Measurements from ENCODE around the gene PCBP3. TPM values are rescaled to one million over a fixed set of nuclear protein-coding genes. Genes with fewer than 3 reads are reported as not detected.
A peak's percentile ranks its signal among the peaks of the same experiment; 100 is the strongest.

Gene PCBP3
- total and polyA plus RNA-seq, 2 of the 13 experiments (the other 11 are each of a cell fraction or from before 2014, with no cell fraction given): not detected

DNA sequence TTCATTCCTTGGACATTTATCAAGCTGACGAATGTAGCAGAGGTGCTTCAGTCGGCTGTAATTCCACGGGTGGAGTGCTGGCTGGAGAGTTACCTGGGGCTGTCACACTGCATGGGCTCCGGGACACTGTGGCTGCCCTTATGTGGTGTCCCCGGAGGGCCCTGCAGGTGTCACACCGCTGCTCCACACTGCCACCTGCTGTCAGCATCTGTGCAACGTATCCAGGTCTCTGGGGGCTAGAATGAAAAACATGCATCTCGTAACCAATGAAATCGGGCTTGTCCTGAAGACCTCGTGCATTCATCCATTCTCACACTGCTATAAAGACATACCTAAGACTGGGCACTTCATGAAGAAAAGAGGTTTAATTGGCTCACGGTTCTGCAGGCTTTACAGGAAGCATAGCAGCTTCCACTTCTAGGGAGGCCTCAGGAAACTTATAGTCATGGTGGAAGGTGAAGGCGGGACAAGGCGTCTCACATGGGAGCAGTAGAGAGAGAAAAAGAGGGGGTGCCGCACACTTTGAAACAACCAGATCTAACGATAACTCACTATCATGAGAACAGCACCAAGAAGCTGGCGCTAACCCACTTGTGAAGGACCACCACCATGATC is 46.7 kb upstream of the PCBP3 start:
- Histone ChIP-seq H3K4me1 (ENCODE audit: insufficient read depth, low read length) (no peaks in the 10 kb centered on the region), H3K79me2 (ENCODE audit: insufficient read depth, low read length) (no peaks in the 10 kb centered on the region), H3K27me3 (ENCODE audit: control insufficient read depth in 1 of 2, insufficient read depth in 2 of 2, low read length in 2 of 2) (no peaks in the 10 kb centered on the region; a peak in 3 of 5 replicates), H3K4me2 (ENCODE audit: low read depth, low read length) (no peak overlapping the region), H3K27ac (ENCODE audit: extremely low read length, insufficient read depth, low read length) (no peak overlapping the region), H3K9ac (ENCODE audit: insufficient read depth, low read depth, low read length) (no peak overlapping the region), H4K20me1 (ENCODE audit: insufficient read depth, low read length) (no peaks in the 10 kb centered on the region), H2AFZ (ENCODE audit: low read length) (no peak overlapping the region), H3K4me3 (replicated peaks in 1 of 3; ENCODE audit: insufficient read depth in 1 of 3, low read depth in 2 of 3, low read length in 3 of 3) (no peak overlapping the region), H3K36me3 (replicated peaks in 1 of 2; ENCODE audit: control insufficient read depth in 1 of 2, insufficient read depth in 2 of 2, low read length in 2 of 2) (no peaks in the 10 kb centered on the region), H3K9me3 (ENCODE audit: low read length) (no peaks in the 10 kb centered on the region)
- WGBS (ENCODE audit: low lambda C conversion rate): 36% methylated on average over 11 of the region's 16 CpGs
- FAIRE-seq (peak; percentile 88), DNase-seq (ENCODE audit: low spot score) (peak; percentile 52), ATAC-seq (peak; percentile 96)
- ChIA-PET POLR2A (interaction anchor here (2.9 kb wide), 1 partner anchor 41 kb away, joined by 11 read pairs; no protein-coding TSS in a partner anchor), CTCF (ENCODE audit: low intra/inter-chr PET ratio, low total read pairs) (interaction anchor here (1.1 to 3.2 kb wide), 4 partner anchors 41 to 224 kb away, joined by 3 to 36 read pairs (median 6); no protein-coding TSS in a partner anchor)
- in situ Hi-C loops (cut with HindIII; ENCODE audit: extremely low pct_ligation_motif_present, low pct_unique_long_range_greater_than_20kb): loop anchor here (5.0 kb wide), 1 partner anchor 40 kb away; no protein-coding TSS in a partner anchor
- BruUV-seq (replicated peaks): no TSS peak
- intact Hi-C loops (cut with micrococcal nuclease; ENCODE audit: unreplicated experiment): loop anchor here (1.0 kb wide), 1 partner anchor 223 kb away; no protein-coding TSS in a partner anchor
- TF ChIP-seq FIP1L1 (IDR thresholded peaks at IDR 0.05; ENCODE audit: borderline replicate concordance, insufficient read depth, low read depth, low read length) (no peak), KAT2B (IDR thresholded peaks at IDR 0.05; ENCODE audit: borderline replicate concordance, low read depth, low read length) (no peak), ZNF510 (CRISPR knock-in tag; IDR thresholded peaks at IDR 0.05; ENCODE audit: low read depth) (no peak), ZSCAN22 (CRISPR knock-in tag; IDR thresholded peaks at IDR 0.05) (no peak), RBM39 (IDR thresholded peaks at IDR 0.05; ENCODE audit: low read depth, low read length, poor library complexity, severe bottlenecking) (no peak), ETV5 (CRISPR knock-in tag; IDR thresholded peaks at IDR 0.05; ENCODE audit: borderline replicate concordance) (0 out of 2 replicates have a peak, but pooled peaks have one; percentile 18), POLR2AphosphoS2 (IDR thresholded peaks at IDR 0.05; ENCODE audit: low read depth, low read length) (no peak), MAF1 (CRISPR knock-in tag; IDR thresholded peaks at IDR 0.05; ENCODE audit: borderline replicate concordance) (no peak), NFATC3 (CRISPR knock-in tag; IDR thresholded peaks at IDR 0.05) (no peak), RBAK (CRISPR knock-in tag; IDR thresholded peaks at IDR 0.05) (no peak), GATAD2A (CRISPR knock-in tag; IDR thresholded peaks at IDR 0.05) (no peak), TEAD3 (CRISPR knock-in tag; optimal IDR thresholded peaks at IDR 0.05; ENCODE audit: borderline replicate concordance) (peak; percentile 30), ZFP36L1 (CRISPR knock-in tag; IDR thresholded peaks at IDR 0.05) (no peak), CAMTA2 (CRISPR knock-in tag; IDR thresholded peaks at IDR 0.05; ENCODE audit: borderline replicate concordance) (no peak), ZFP36L2 (CRISPR knock-in tag; IDR thresholded peaks at IDR 0.05) (no peak), KLF13 (CRISPR knock-in tag; IDR thresholded peaks at IDR 0.05) (no peak), ZNF605 (CRISPR knock-in tag; IDR thresholded peaks at IDR 0.05) (no peak), TCF7 (IDR thresholded peaks at IDR 0.05; ENCODE audit: low read depth) (no peak), SMAD1 (CRISPR knock-in tag; IDR thresholded peaks at IDR 0.05; ENCODE audit: borderline replicate concordance, low read depth) (0 out of 2 replicates have a peak, but pooled peaks have one; percentile 40), RXRB (CRISPR knock-in tag; IDR thresholded peaks at IDR 0.05; ENCODE audit: borderline replicate concordance) (0 out of 2 replicates have a peak, but pooled peaks have one; percentile 19), TAF1 (CRISPR knock-in tag; IDR thresholded peaks at IDR 0.05) (no peak), ZNF772 (CRISPR knock-in tag; IDR thresholded peaks at IDR 0.05) (no peak), NR2F6 (IDR thresholded peaks at IDR 0.05) (no peak), NR2F6 (CRISPR knock-in tag; IDR thresholded peaks at IDR 0.05) (0 out of 2 replicates have a peak, but pooled peaks have one; percentile 11)
- TF ChIP-seq, protein P1, sequence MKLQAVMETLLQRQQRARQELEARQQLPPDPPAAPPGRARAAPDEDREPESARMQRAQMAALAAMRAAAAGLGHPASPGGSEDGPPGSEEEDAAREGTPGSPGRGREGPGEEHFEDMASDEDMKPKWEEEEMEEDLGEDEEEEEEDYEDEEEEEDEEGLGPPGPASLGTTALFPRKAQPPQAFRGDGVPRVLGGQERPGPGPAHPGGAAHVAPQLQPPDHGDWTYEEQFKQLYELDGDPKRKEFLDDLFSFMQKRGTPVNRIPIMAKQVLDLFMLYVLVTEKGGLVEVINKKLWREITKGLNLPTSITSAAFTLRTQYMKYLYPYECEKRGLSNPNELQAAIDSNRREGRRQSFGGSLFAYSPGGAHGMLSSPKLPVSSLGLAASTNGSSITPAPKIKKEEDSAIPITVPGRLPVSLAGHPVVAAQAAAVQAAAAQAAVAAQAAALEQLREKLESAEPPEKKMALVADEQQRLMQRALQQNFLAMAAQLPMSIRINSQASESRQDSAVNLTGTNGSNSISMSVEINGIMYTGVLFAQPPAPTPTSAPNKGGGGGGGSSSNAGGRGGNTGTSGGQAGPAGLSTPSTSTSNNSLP (IDR thresholded peaks at IDR 0.05; ENCODE audit: low read depth, low read length): peak; percentile 31; the same call in 1 of the 2 replicates
- TF ChIP-seq, protein P2, sequence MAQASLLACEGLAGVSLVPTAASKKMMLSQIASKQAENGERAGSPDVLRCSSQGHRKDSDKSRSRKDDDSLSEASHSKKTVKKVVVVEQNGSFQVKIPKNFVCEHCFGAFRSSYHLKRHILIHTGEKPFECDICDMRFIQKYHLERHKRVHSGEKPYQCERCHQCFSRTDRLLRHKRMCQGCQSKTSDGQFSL (CRISPR knock-in tag; IDR thresholded peaks at IDR 0.05): no peak

All from HepG2 (cell line).